Stimulated activated memory B cell treated with anti-CD40 and anti-IgM and Interleukin-4, amounts not matched to agents 10 μg/mL and 1 μg/mL and 100 μg/mL, for 72 hours (primary cell): Measurements from ENCODE around the gene SKIC3.

ENCODE experiments used
- ATAC-seq: fragments of 150-1000 bp; cut with Tn5 transposase; 2 replicates; pipeline ENCODE4 v1.10.0; 2021
- H3K27ac Mint-ChIP-seq: one replicate; pipeline ENCODE4 v1.8.0; 2022; ENCODE audit warnings: mild to moderate bottlenecking, mixed read lengths
- H3K27me3 Mint-ChIP-seq: one replicate; pipeline ENCODE4 v1.8.0; 2022; ENCODE audit warnings: mixed read lengths
- H3K36me3 Mint-ChIP-seq: one replicate; pipeline ENCODE4 v1.8.0; 2022; ENCODE audit warnings: mixed read lengths
- H3K4me1 Mint-ChIP-seq: one replicate; pipeline ENCODE4 v1.8.0; 2022; ENCODE audit warnings: mixed read lengths
- H3K4me3 Mint-ChIP-seq: one replicate; pipeline ENCODE4 v1.8.0; 2022; ENCODE audit warnings: mild to moderate bottlenecking, moderate library complexity, mixed read lengths
- H3K9me3 Mint-ChIP-seq: one replicate; pipeline ENCODE4 v1.8.0; 2022; ENCODE audit warnings: mixed read lengths

The SKIC3 gene

DNA sequence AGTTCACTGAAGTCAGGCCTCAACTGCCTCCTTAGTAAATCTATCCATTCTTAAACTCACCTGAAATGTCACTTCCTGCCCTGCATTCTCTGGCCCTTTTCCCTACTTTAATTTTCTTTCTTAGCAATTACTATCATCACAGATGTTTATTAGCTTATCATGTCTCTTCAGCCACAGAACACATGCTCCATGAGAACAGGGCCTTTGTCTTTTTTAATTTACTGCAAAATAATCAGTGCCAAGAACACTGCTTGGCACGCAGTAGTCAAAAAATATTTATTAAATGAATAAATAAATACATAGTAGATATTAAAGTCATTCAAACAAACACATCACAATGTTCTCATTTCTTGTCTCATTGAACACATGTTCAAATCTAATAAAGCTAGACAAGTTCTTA lies 46.2 kb downstream of the SKIC3 start:
- no peaks in the 10 kb centered on the region for H3K9me3 Mint-ChIP-seq
- no peak overlapping the region for H3K27ac Mint-ChIP-seq
- H3K36me3 Mint-ChIP-seq: peaks cover 68% of the 10 kb centered on the region
- no peak for ATAC-seq
- H3K4me1 Mint-ChIP-seq: no peaks in the 10 kb centered on the region
- no peak overlapping the region for H3K4me3 Mint-ChIP-seq
- H3K27me3 Mint-ChIP-seq: no peaks in the 10 kb centered on the region
